ENCODE results near the gene SOAT1.

SOAT1 gene

GRCh38 chr1:179311149-179311700 lies 17.6 kb downstream of the SOAT1 start:
- DNase-seq (ENCODE audit: low read depth, low spot score), result no peak
- ChIA-PET POLR2A (interaction anchor here (0.9 kb wide), 1 partner anchor 17 kb away, joined by 3 read pairs; the partner anchor contains the start of gene SOAT1), CTCF (no interaction called here)
- TF ChIP-seq CTCF (IDR thresholded peaks at IDR 0.05; ENCODE audit: insufficient read depth, low read length, missing control alignments), result no peak
- no peak overlapping the region for H3K4me3 ChIP-seq (ENCODE audit: low read depth, low read length)

- no peak for TF ChIP-seq CTCF (IDR thresholded peaks at IDR 0.05; ENCODE audit: insufficient read depth, low read length, missing control alignments)
- no peak overlapping the region for H3K4me3 ChIP-seq (ENCODE audit: low read depth, low read length)
- DNase-seq (ENCODE audit: low read depth, low spot score), result no peak
- POLR2A ChIA-PET, result no interaction called here
- CTCF ChIA-PET, result no interaction called here
Observed at GRCh38 chr1:179313004-179313403, 19.4 kb downstream of the SOAT1 start.

GRCh38 chr1:179314928-179315327 lies 21.3 kb downstream of the SOAT1 start:
- DNase-seq (ENCODE audit: low read depth, low spot score), result no peak
- H3K4me3 ChIP-seq (ENCODE audit: low read depth, low read length), result no peak overlapping the region
- ChIA-PET CTCF (no interaction called here), POLR2A (no interaction called here)
- no peak for TF ChIP-seq CTCF (IDR thresholded peaks at IDR 0.05; ENCODE audit: insufficient read depth, low read length, missing control alignments)

- no peak for DNase-seq (ENCODE audit: low read depth, low spot score)
- TF ChIP-seq CTCF (IDR thresholded peaks at IDR 0.05; ENCODE audit: insufficient read depth, low read length, missing control alignments), result no peak
- no peak overlapping the region for H3K4me3 ChIP-seq (ENCODE audit: low read depth, low read length)
- ChIA-PET POLR2A (no interaction called here), CTCF (no interaction called here)
Observed at GRCh38 chr1:179318491-179318890, 24.9 kb downstream of the SOAT1 start.

- no peak overlapping the region for H3K4me3 ChIP-seq (ENCODE audit: low read depth, low read length)
- ChIA-PET POLR2A (no interaction called here), CTCF (no interaction called here)
- DNase-seq (ENCODE audit: low read depth, low spot score), result no peak
- no peak for TF ChIP-seq CTCF (IDR thresholded peaks at IDR 0.05; ENCODE audit: insufficient read depth, low read length, missing control alignments)
Observed at GRCh38 chr1:179321533-179322216, 28.1 kb downstream of the SOAT1 start.

GRCh38 chr1:179322557-179322956 lies 29.0 kb downstream of the SOAT1 start:
- CTCF ChIA-PET, result no interaction called here
- TF ChIP-seq CTCF (IDR thresholded peaks at IDR 0.05; ENCODE audit: insufficient read depth, low read length, missing control alignments), result no peak
- POLR2A ChIA-PET, result no interaction called here
- DNase-seq (ENCODE audit: low read depth, low spot score), result no peak
- no peak overlapping the region for H3K4me3 ChIP-seq (ENCODE audit: low read depth, low read length)

Measured in AG04449 (cell line).